CD4-positive, alpha-beta memory T cell (primary cell): ENCODE data around the gene MYO9A. TPM values are rescaled to one million over a fixed set of nuclear protein-coding genes. Genes with fewer than 3 reads are reported as not detected.
"Not testable (repeated sequence)": the region's sequence is repeated elsewhere in the genome, so short reads cannot be mapped to it uniquely, and the experiment has no call there.

Experiments
- CTCF ChIA-PET: fragments of 350-600 bp; sonication (Branson Sonifier 250); formaldehyde crosslinking; loops from one replicate; lab custom pipeline; 2021; ENCODE audit warnings: inconsistent platforms; ENCODE audit not compliant: partially characterized antibody; lab: Charles Lee
- POLR2A ChIA-PET: fragments of 350-600 bp; sonication (Branson Sonifier 250); formaldehyde crosslinking; loops from one replicate; lab custom pipeline; 2021; ENCODE audit not compliant: partially characterized antibody; lab: Charles Lee
- DNase-seq, 5 donors: peaks; one replicate each; pipeline versions ENCODE4 v3.0.0 to v3.0.0-alpha.2; 2020 to 2022; ENCODE audit warnings: mixed read lengths in 1 of 5
- H3K27ac ChIP-seq: one replicate; pipeline ENCODE4 v1.7.0; 2013; ENCODE audit warnings: low read depth, low read length
- H3K27me3 ChIP-seq: 2 replicates; pipeline ENCODE4 v1.7.0; 2013; ENCODE audit warnings: mild to moderate bottlenecking, low read length, moderate library complexity; ENCODE audit not compliant: insufficient read depth
- H3K36me3 ChIP-seq: 2 replicates; pipeline ENCODE4 v1.7.0; 2013; ENCODE audit warnings: mild to moderate bottlenecking, low read length, moderate library complexity; ENCODE audit not compliant: insufficient read depth
- H3K4me1 ChIP-seq: 2 replicates; pipeline ENCODE4 v1.7.0; 2013; ENCODE audit warnings: mild to moderate bottlenecking, low read length, moderate library complexity; ENCODE audit not compliant: insufficient read depth
- H3K4me3 ChIP-seq, 2 donors: one replicate each; pipeline ENCODE4 v1.7.0; 2013; ENCODE audit warnings: low read length in 2 of 2, mild to moderate bottlenecking in 1 of 2
- H3K9me3 ChIP-seq, 2 donors: one replicate each; pipeline ENCODE4 v1.7.0; 2013; ENCODE audit warnings: low read length in 2 of 2, control low read depth in 1 of 2; ENCODE audit not compliant: control insufficient read depth in 1 of 2
- H3K27ac Mint-ChIP-seq, 7 donors: one replicate each; pipeline ENCODE4 v1.8.0; 2020 to 2021; ENCODE audit warnings: mixed read lengths in 7 of 7, mild to moderate bottlenecking in 6 of 7, inconsistent platforms in 3 of 7, moderate library complexity in 3 of 7
- H3K27me3 Mint-ChIP-seq, 2 donors: one replicate each; pipeline ENCODE4 v1.8.0; 2020 to 2021; ENCODE audit warnings: mixed read lengths in 2 of 2
- H3K36me3 Mint-ChIP-seq, 2 donors: one replicate each; pipeline ENCODE4 v1.8.0; 2020 to 2021; ENCODE audit warnings: mixed read lengths in 2 of 2, inconsistent platforms in 1 of 2, mild to moderate bottlenecking in 1 of 2
- H3K4me1 Mint-ChIP-seq, 4 donors: one replicate each; pipeline ENCODE4 v1.8.0; 2020 to 2021; ENCODE audit warnings: mixed read lengths in 4 of 4, mild to moderate bottlenecking in 1 of 4
- H3K4me3 Mint-ChIP-seq, 8 donors: one replicate each; pipeline ENCODE4 v1.8.0; 2020 to 2021; ENCODE audit warnings: mixed read lengths in 8 of 8, mild to moderate bottlenecking in 7 of 8, moderate library complexity in 6 of 8, inconsistent platforms in 3 of 8
- H3K9me3 Mint-ChIP-seq, 8 donors: one replicate each; pipeline ENCODE4 v1.8.0; 2020 to 2021; ENCODE audit warnings: mixed read lengths in 8 of 8, mild to moderate bottlenecking in 5 of 8, inconsistent platforms in 3 of 8, moderate library complexity in 1 of 8
- intact Hi-C: fragments of 100-400 bp; cut with micrococcal nuclease; formaldehyde crosslinking; loops from one replicate; pipeline ENCODE4 v1.15.1; 2023
- polyA plus RNA-seq, 2 donors: library from polyadenylated mRNA; unstranded; fragments of 300-500 nt; fragmentation: Illumina TruSeq; gene quantifications; one replicate each; pipeline ENCODE4 v1.2.3, GENCODE V29; 2021
- total RNA-seq, 2 experiments: library from RNA; stranded (reverse); gene quantifications; one replicate each; pipeline ENCODE4 v1.2.3, GENCODE V29; 2021

Gene MYO9A
- total and polyA plus RNA-seq, 4 experiments from 2014 or later: 7.8 to 44.0 (median 28.0) TPM

GRCh38 chr15:71889385-71889784 is 228.6 kb downstream of the MYO9A start:
- H3K9me3 ChIP-seq: no peaks in the 10 kb centered on the region
- no peaks in the 10 kb centered on the region for H3K36me3 ChIP-seq
- H3K36me3 Mint-ChIP-seq: peaks cover 54 to 60% of the 10 kb centered on the region in 2 donors
- H3K4me1 Mint-ChIP-seq: no peaks in the 10 kb centered on the region
- POLR2A ChIA-PET: no interaction called here
- H3K27ac Mint-ChIP-seq: no peak overlapping the region
- H3K27ac ChIP-seq: no peak overlapping the region
- no peak for DNase-seq
- no peak overlapping the region for H3K4me3 ChIP-seq
- H3K27me3 Mint-ChIP-seq: no peaks in the 10 kb centered on the region
- no peaks in the 10 kb centered on the region for H3K9me3 Mint-ChIP-seq
- intact Hi-C loops: no loop called here
- CTCF ChIA-PET: no interaction called here
- no peak overlapping the region for H3K4me3 Mint-ChIP-seq
- H3K4me1 ChIP-seq: no peaks in the 10 kb centered on the region
- H3K27me3 ChIP-seq: no peaks in the 10 kb centered on the region

- Mint-ChIP-seq H3K4me3 (no peak overlapping the region), H3K36me3 (peaks cover 54 to 61% of the 10 kb centered on the region in 2 donors), H3K27me3 (no peaks in the 10 kb centered on the region), H3K9me3 (no peaks in the 10 kb centered on the region), H3K27ac (no peak overlapping the region), H3K4me1 (no peaks in the 10 kb centered on the region)
- intact Hi-C loops: no loop called here
- CTCF ChIA-PET: no interaction called here
- POLR2A ChIA-PET: no interaction called here
- DNase-seq: no peak
- Histone ChIP-seq H3K4me3 (no peak overlapping the region), H3K9me3 (no peaks in the 10 kb centered on the region), H3K4me1 (no peaks in the 10 kb centered on the region), H3K27me3 (no peaks in the 10 kb centered on the region), H3K36me3 (no peaks in the 10 kb centered on the region), H3K27ac (no peak overlapping the region)
Observed at GRCh38 chr15:71888797-71889196, 229.2 kb downstream of the MYO9A start.

GRCh38 chr15:71885390-71885789 is 232.6 kb downstream of the MYO9A start:
- Histone ChIP-seq H3K4me1 (no peaks in the 10 kb centered on the region), H3K27me3 (no peaks in the 10 kb centered on the region), H3K4me3 (no peak overlapping the region), H3K9me3 (no peaks in the 10 kb centered on the region), H3K36me3 (no peaks in the 10 kb centered on the region), H3K27ac (no peak overlapping the region)
- Mint-ChIP-seq H3K4me3 (no peak overlapping the region), H3K27me3 (no peaks in the 10 kb centered on the region), H3K9me3 (no peaks in the 10 kb centered on the region), H3K4me1 (no peaks in the 10 kb centered on the region), H3K27ac (no peak overlapping the region), H3K36me3 (peaks cover 59% of the 10 kb centered on the region in 2 donors)
- POLR2A ChIA-PET: no interaction called here
- CTCF ChIA-PET: no interaction called here
- DNase-seq: no peak
- intact Hi-C loops: no loop called here

GRCh38 chr15:71883447-71883846 is 234.5 kb downstream of the MYO9A start:
- Histone ChIP-seq H3K9me3 (no peaks in the 10 kb centered on the region), H3K27ac (no peak overlapping the region), H3K4me3 (no peak overlapping the region), H3K27me3 (no peaks in the 10 kb centered on the region), H3K4me1 (no peaks in the 10 kb centered on the region), H3K36me3 (peaks cover 9% of the 10 kb centered on the region)
- Mint-ChIP-seq H3K27me3 (no peaks in the 10 kb centered on the region), H3K4me1 (no peaks in the 10 kb centered on the region), H3K9me3 (no peaks in the 10 kb centered on the region), H3K36me3 (peaks cover 66% of the 10 kb centered on the region in 2 donors), H3K27ac (no peak overlapping the region), H3K4me3 (no peak overlapping the region)
- DNase-seq: no peak
- ChIA-PET POLR2A (interaction anchor here (0.5 kb wide), 1 partner anchor 339 kb away, joined by 3 read pairs; no protein-coding TSS in a partner anchor), CTCF (no interaction called here)
- intact Hi-C loops: no loop called here

GRCh38 chr15:71880276-71880675 is 237.7 kb downstream of the MYO9A start:
- CTCF ChIA-PET: no interaction called here
- intact Hi-C loops: no loop called here
- Mint-ChIP-seq H3K4me3 (no peak overlapping the region), H3K9me3 (no peaks in the 10 kb centered on the region), H3K27me3 (no peaks in the 10 kb centered on the region), H3K27ac (no peak overlapping the region), H3K4me1 (no peaks in the 10 kb centered on the region), H3K36me3 (peaks cover 52 to 55% of the 10 kb centered on the region in 2 donors)
- POLR2A ChIA-PET: no interaction called here
- no peaks in the 10 kb centered on the region for H3K4me1 ChIP-seq
- H3K4me3 ChIP-seq: no peak overlapping the region
- peaks cover 9% of the 10 kb centered on the region for H3K36me3 ChIP-seq
- DNase-seq: no peak
- H3K27me3 ChIP-seq: no peaks in the 10 kb centered on the region
- H3K27ac ChIP-seq: no peak overlapping the region
- H3K9me3 ChIP-seq: no peaks in the 10 kb centered on the region

DNA sequence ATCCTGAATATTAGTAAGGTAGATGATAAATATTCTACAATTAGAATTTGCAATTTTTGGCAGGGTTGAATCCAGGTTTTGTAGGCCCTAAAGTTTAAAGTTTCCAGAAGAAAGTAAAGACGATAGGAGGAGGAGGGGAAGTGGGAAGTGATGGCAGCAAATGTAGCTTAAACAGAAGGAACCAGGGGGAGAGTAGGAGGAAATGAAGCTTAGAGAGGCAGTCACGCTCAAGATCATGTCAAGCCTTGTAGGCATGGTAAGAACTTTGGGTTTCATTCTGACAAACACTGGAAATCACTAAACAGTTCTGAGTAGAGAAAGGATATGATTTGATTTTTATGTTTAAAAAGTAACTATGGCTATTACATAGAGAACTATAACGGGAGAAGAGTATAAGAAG is 243.7 kb downstream of the MYO9A start:
- Histone ChIP-seq H3K4me1 (no peaks in the 10 kb centered on the region), H3K36me3 (no peaks in the 10 kb centered on the region), H3K4me3 (no peak overlapping the region), H3K9me3 (no peaks in the 10 kb centered on the region), H3K27me3 (no peaks in the 10 kb centered on the region), H3K27ac (no peak overlapping the region)
- Mint-ChIP-seq H3K27me3 (no peaks in the 10 kb centered on the region), H3K4me1 (no peaks in the 10 kb centered on the region), H3K27ac (peak overlapping the region in 2 of 7 donors; percentile 13 to 53), H3K4me3 (no peak overlapping the region), H3K9me3 (no peaks in the 10 kb centered on the region), H3K36me3 (peaks cover 33 to 41% of the 10 kb centered on the region in 2 donors)
- CTCF ChIA-PET: no interaction called here
- DNase-seq: no peak
- POLR2A ChIA-PET: no interaction called here
- intact Hi-C loops: loop anchor here (2.0 kb wide), 1 partner anchor 71 kb away; no protein-coding TSS in a partner anchor

- CTCF ChIA-PET, H3K4me3 ChIP-seq, H3K9me3 Mint-ChIP-seq, H3K4me3 Mint-ChIP-seq, DNase-seq, H3K9me3 ChIP-seq, H3K27me3 Mint-ChIP-seq, POLR2A ChIA-PET, H3K4me1 ChIP-seq, H3K36me3 ChIP-seq, H3K27me3 ChIP-seq, H3K27ac Mint-ChIP-seq, H3K27ac ChIP-seq, H3K4me1 Mint-ChIP-seq, intact Hi-C loops: not testable (repeated sequence)
- H3K36me3 Mint-ChIP-seq: peaks cover 47 to 57% of the 10 kb centered on the region in 2 donors
Observed at GRCh38 chr15:71858232-71858631, 259.7 kb downstream of the MYO9A start.

DNA sequence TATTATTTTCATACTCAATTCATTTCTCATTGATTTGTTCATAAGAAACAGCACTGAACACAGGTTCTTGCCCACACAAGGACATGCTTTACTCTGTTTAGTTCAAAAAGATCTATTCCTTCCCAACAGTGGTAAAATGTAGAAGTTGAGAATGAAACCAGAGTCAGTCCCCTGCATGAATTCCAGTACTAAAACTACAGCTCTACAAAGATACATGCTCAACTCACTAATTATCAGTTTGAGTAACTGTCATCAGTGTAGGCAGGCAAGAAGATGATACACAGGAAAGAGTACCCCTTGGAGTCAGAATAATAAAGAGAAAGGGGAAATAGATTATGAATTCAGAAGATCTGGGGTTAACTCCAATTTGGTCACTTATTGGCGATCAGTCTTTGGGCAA is 264.4 kb downstream of the MYO9A start:
- H3K36me3 Mint-ChIP-seq: peaks cover 57 to 65% of the 10 kb centered on the region in 2 donors
- H3K4me1 Mint-ChIP-seq: no peaks in the 10 kb centered on the region
- H3K4me3 Mint-ChIP-seq: no peak overlapping the region
- no peaks in the 10 kb centered on the region for H3K9me3 Mint-ChIP-seq
- peaks cover 6% of the 10 kb centered on the region for H3K36me3 ChIP-seq
- intact Hi-C loops: no loop called here
- H3K27me3 Mint-ChIP-seq: no peaks in the 10 kb centered on the region
- H3K27ac ChIP-seq: no peak overlapping the region
- no peak overlapping the region for H3K27ac Mint-ChIP-seq
- H3K4me3 ChIP-seq: no peak overlapping the region
- no peaks in the 10 kb centered on the region for H3K4me1 ChIP-seq
- ChIA-PET POLR2A (no interaction called here), CTCF (interaction anchor here (1.0 kb wide), 1 partner anchor 74 kb away, joined by 3 read pairs; no protein-coding TSS in a partner anchor)
- H3K9me3 ChIP-seq: no peaks in the 10 kb centered on the region
- no peak for DNase-seq
- H3K27me3 ChIP-seq: no peaks in the 10 kb centered on the region
